Activated CD4-positive, alpha-beta T cell treated with anti-CD3 and anti-CD28 coated beads, Interleukin-2, amount 50 U/mL, for 24 hours (primary cell): Measurements from ENCODE around the gene BATF.

Experiments used
- DNase-seq, 2 donors: peaks; one replicate each; pipeline ENCODE4 v3.0.0-alpha.2; 2020; ENCODE audit warnings: low read depth in 1 of 2, low spot score in 1 of 2

The BATF gene

GRCh38 chr14:75499084-75499875 lies 23.0 kb upstream of the BATF start:
- no peak for DNase-seq

DNA sequence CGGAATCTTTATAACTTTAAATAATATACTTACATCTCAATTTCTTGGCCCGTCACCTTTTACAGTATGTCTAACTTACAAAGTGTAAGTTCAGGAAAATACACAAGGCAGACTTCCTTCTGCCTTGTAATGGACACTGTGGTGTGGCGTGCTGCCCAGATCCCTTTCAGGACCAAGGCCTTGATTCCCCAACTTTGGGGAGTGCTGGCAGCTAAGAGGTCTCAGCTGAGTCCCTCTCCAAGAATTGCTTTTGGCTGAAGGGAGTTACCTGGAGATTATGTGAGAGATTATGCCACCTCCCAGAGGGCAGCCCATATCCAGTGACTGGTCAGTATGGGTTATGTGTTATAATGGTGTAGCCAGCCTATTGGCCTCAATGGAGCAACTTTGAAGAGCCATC lies 21.2 kb upstream of the BATF start:
- DNase-seq = no peak

DNA sequence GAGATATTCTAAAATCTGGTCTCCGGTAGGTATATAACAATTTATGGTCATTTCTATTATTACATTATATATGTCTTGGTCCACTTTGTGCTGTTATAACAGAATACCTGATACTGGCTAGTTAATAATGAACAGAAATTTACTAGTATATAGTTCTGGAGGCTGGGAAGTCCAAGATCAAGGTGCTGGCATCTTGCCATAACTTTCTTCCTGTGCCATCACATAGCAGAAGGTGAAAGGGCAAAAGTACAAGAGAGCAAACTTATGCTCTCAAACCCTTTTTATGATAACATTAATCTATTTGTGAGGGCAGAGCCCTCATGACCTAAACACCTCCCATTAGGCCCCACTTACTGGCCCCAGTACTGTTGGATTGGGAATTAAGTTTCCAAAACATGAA lies 17.9 kb upstream of the BATF start:
- no peak for DNase-seq

- no peak for DNase-seq
Observed at GRCh38 chr14:75506930-75507329, 15.3 kb upstream of the BATF start.

DNA sequence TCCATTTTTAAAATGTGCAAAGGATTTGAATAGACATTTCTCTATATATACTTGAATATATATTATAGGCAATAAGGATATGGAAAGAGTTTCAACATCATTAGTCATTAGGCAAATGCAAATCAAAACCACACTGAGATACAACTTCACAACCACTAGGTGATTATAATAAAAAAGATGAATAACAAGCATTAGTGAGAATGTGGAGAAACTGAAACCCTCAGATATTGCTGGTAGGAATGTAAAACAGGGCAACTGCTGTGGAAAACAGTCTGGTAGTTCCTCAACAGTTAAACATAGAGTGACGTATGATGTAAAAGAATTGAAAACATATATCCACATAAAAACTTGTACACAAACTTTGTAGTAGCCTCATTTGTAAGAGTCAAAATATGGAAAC lies 11.7 kb upstream of the BATF start:
- DNase-seq = no peak

DNA sequence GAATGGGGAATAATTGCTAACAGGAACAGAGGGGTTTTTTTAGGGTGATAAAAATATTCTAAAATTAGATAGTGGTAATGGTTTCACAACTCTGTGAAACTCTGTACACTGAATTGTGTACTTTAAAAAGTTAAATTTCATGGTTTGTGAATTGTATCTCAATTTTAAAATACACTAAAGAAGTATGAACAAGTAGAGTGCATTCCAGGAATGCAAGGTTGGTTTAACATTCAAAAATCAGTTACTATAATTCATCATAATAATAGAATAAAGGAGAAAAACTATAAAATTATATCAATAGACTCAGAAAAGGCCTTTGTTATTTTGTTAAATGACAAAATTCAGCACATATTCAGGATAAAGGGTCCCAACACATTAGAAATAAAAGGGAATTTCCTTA lies 11.1 kb upstream of the BATF start:
- no peak for DNase-seq

DNA sequence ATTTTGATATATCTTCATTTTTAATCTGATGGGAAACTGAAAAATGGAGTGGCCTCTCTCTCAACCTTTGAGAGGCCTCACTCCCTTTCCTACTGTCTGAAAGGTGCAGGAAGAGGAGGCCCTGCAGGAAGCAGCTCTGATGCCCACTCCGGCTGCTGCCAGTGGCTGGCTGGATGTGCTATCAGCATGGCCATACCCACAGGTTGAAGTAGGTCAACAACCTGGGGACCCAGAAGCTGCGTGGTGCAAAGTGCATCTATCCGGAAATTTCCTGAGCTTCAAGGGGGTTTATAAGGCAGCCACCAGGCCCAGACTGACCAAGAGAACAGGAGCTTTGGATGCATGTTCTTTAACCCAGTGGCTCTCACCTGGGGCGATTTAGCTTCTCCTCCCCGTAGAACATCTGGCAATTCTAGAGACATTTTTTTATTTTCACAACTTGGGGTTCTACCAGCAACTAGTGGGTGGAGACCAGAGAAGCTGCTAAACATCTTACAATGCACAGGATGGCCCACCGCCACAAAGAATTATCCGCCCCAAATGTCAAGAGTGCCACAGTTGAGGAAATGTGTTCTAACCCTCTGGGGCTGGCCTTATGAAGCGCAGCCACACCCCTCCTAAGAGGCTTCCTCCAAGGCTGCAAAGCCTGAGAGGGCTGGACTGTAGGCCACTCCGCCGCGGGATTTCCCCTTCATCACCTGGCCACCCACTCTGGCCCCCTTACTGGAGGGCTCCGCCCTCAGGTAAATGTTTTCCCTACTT lies 8.2 kb upstream of the BATF start:
- no peak for DNase-seq

- DNase-seq = no peak
Observed at GRCh38 chr14:75514673-75515628, 7.3 kb upstream of the BATF start.

DNA sequence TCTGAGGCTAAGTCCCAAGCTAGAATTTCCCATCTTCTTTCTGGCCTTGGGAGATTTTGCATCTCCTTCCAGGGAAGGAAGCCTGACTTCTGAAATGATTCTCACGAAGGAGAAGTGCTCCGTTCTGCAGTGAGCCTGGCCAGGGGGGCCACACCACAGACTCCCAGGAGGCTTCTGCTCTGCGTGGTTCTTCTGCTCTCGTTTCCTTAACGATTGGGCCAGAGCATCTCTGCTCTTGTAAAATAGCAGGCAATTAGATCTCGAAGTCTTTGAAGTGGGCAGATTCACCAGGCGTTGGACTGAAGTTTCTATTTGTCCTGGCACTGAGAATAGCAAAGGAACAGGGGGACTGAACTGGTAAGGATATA lies 6.7 kb upstream of the BATF start:
- DNase-seq = no peak

DNA sequence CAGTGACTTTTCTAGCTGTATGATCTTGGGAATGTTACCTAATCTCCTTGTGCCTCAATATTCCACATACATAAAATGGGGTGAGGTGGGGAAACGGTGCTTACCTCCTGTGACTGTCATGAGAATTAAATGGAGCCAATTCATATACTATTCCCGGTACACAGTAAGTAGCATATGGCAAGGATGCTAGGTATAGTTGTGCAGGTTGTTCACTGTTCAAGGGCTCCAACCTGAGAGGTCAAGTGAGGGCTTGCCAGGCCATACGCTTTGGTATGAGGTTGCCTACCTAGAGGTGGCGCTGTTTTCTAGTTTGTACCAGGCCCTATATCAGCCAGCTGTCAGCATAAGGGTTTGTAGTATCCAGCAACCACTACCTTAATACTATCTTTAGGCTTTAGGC lies 3.6 kb upstream of the BATF start:
- no peak for DNase-seq

DNA sequence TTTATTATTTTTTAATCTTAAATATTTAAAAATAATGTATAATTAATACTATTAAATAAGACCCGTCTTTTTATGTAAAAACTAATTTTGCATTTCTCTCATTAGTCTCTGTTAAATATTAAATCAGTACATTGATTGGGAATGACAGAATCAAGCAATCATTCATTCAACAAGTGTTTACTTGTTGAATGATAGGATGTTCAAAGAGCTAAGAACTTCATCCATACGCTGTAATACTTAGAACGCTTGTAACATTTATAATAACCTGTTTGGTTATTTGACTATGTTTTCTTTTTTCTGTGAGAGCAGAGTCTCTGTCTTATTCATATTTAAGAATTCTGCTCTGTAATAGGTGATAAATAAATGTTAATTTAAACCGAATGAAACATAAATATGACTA lies 2.9 kb upstream of the BATF start:
- DNase-seq = no peak

- no peak for DNase-seq
Observed at GRCh38 chr14:75519826-75520728, 2.2 kb upstream of the BATF start.

DNA sequence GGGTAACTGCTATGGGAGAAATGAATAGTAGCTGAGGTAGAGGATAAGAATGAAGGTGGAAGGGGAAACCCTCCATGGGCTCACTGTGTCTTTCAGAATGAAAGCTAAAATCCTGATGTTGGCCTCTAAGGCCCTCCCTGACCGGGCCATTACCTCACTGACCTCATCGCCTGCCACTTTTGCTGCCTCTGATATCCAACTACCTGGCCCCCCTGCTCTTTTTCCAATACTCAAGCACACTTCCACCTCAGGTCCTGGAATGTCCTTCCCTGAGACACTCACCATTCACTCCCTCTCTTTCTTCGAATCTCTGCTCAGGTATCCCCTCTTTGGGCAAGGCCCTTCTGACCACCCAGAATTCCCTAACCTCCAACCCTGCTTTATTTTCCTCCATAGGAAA lies 1.4 kb upstream of the BATF start:
- DNase-seq = no peak

DNA sequence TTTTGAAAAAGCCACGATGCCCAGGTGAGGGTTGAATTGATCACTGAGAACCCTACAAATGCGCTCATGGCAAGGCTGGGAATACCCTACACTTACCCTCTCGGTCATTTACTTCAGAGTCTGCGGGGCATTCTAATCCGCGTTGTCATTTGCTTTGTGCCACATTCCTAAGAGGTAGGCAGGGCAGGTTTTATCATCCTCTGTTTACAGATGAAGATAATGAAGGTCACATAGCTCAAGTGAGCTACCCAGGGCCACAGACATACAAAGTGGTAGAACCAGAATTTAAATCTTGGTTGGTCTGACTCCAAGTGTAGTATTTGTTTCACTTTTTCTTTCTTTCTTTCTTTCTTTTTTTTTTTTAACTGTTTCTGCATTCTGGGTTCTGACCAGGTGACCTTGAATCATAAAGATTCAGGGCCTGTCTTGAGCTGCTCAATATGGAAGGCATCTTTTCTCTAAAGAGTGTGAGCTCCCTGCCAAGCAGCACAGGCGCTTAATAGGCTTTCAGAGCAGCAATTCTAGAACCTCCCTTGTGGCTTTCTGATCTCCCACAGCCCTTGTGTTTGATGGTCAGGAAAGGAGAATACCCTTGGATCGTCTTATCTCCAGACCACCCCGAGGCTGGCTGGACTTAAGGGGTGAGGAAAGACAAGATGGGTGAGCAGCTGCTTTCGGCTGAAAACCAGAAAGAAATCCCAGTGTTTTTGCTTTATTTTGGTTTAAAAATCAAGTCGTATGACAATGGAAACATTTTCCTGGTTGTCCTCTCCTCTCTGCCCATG lies 662 bp upstream of the BATF start:
- no peak for DNase-seq

GRCh38 chr14:75522983-75523318 lies 682 bp downstream of the BATF start:
- no peak for DNase-seq

DNA sequence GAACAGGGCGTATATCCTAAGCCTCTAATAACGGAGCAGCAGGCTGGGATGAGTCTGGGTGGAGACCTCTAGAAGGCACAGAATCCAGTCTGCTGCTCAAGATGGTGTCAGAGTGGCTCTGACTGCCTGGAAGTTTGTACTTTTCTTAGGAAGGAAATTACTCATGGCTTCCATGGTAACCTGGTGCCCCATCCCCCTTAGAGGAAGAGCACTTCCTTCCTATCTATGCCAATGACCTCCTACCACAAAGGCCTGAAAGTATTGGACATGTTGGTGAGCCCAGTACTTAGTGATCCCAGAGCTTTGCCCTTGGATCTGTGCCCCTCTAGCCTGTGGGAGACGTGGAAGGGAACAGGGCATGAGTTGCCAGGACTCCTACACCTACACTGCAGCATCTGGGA lies 1.5 kb downstream of the BATF start:
- DNase-seq = no peak

- DNase-seq = no peak
Observed at GRCh38 chr14:75525969-75526368, 3.7 kb downstream of the BATF start.

GRCh38 chr14:75527449-75528163 lies 5.3 kb downstream of the BATF start:
- DNase-seq = no peak

DNA sequence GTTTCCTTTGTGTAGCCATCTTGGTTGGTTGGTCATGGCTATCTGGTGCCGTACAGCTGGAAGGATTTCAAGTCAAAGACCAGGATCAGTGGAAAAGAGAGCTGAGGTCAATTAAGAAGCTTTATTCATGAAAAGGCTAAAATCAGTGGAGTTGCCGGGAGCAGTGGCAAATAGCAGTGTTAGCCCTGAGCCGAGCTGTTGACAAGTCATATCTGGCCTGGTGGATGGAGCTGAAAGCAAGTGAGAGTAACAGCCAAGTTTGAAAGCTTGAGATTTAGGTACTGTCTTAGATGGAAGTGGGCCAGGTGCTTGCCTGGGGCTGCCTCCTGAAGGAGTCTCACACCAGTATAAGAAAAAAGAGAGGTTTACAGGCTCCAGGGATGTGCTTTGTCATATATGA lies 9.0 kb downstream of the BATF start:
- DNase-seq = no peak
